HG03520 (cell line): ENCODE measurements around the gene C1orf21.

Experiments
- ATAC-seq: cut with Tn5 transposase; IDR thresholded peaks from one replicate; pipeline ENCODE4 v1.9.1; 2021; ENCODE audit warnings: mild to moderate bottlenecking, moderate library complexity; ENCODE audit not compliant: unreplicated experiment

Gene C1orf21

DNA sequence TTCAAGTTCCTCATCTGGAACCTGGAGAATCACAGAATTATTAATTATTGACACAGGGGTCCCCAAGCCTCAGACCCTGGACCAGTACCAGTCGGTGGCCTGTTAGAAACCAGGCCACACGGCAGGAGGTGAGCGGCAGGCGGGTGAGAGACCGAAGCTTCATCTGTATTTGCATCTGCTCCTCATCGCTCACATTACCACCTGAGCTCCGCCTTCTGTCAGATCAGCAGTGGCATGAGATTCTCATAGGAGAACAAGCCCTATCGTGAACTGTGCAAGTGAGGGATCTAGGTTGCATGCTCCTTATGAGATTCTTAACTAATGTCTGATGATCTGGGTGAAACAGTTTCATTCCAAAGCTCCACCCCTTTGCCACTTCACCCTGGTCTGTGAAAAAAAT is 125.9 kb downstream of the C1orf21 start:
- no peak for ATAC-seq

DNA sequence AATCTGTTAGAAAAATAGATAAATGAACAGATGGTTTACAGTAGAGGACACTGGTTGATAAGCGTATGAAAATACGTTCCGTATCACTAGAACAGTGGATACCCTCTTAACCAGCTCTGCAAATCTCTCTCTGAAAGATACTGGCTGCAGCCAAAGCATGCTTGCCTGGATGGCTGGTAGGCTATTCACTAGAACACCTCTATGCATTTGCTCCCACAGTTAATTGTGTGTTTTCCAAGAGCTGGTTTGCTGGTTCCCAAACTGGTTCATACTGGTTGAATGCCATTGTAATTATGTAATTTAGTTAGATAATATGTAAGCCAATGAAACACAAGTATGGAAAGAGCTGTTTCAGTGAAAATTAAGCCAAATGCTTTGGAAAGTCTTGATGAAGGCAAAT is 126.6 kb downstream of the C1orf21 start:
- ATAC-seq, result no peak

DNA sequence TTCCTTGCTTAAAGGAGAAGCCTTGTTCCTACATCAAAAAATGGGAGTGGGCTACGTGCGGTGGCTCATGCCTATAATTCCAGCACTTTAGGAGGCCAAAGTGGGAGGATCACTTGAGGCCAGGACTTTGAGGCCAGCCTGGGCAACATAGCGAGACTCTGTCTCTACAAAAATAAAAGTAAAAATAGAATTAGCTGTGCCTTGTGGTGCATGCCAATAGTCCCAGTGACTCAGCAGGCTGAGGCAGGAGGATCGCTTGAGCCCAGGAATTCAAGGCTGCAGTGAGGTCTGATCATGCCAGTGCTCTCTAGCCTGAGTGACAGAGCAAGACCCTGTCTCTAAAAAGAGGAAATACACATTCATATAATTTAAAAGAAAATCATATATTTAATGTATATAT is 127.1 kb downstream of the C1orf21 start:
- no peak for ATAC-seq

DNA sequence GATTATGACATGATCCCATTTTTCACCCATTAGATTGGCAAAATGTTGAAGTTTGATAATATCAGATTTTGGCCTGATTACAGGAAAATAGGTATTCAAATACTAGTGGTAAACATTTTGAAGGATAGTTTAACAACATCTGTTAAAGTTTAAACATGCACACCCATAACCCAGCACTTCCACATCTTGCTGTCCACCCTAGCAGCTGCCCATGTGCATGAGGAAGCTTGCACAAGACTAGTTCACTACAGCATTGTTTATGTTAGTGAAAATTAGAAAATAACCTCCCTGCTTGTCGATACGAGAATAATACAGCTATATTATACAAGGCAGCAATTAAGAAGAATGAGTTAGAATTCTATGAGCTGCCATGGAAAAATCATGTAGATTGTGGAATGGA is 127.6 kb downstream of the C1orf21 start:
- no peak for ATAC-seq

DNA sequence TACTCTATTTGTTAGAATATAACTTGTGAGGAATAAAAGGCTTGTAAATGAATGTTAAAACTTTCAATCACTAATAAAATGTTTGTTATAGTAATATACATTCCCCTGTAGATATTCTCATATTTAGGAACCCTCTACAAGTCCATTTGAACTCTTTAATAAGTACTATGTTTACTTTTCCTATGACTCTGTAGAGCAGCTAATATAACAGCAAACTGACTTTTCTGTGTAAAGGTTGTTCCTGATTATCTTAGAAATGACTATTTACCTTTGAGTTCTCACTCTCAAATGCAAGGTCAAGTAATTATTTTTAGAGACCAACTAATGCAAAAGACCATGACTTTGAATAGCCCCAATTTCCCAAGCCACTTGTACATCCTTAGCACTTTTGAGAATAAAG is 130.3 kb downstream of the C1orf21 start:
- no peak for ATAC-seq

DNA sequence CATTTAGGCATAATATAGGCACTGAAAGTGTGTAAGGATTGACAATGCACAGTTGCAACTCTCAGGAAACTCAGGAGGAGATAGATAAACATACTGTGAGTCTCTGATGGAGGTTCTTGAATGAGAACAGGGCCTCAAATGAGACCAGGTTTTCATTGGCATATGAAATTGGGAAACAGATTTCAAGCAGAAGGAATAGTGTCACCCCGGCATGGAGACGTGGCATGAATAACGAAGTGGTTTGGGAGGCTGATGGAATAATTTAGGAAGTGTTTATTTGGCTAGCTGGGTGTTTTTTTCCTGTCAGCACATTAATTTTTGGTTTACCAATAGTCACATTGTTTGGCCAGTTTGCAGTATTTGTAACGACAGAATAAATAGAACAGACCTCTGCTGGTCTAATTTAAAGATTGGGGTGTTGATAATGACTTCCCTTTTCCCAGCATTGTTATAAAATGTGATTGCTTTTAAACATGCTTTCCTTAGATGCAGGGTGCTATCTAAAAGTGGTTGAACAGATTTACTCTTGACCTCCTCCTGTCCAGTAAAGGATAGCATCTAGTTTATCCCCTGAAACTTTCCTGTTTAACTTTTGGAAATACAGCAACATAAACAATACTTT is 132.0 kb downstream of the C1orf21 start:
- ATAC-seq, result no peak

DNA sequence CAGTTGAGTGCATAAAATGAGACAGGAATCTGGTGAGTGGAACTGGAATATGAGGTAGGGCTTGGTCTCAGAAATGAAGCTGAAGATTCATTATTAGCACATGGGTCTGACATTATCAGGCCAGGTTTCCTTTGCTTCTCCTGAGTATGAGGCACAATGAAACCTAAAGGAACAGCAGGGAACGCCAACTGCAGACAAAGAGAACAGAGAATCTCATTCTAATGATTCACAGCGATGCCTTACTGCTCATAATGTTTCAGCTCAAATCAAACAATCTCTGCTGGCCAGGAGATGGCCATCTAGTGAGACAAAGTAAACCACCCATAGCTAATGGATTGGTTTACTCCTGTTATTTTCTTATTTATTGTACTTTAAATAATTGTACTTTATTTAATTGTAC is 133.5 kb downstream of the C1orf21 start:
- ATAC-seq, result no peak

DNA sequence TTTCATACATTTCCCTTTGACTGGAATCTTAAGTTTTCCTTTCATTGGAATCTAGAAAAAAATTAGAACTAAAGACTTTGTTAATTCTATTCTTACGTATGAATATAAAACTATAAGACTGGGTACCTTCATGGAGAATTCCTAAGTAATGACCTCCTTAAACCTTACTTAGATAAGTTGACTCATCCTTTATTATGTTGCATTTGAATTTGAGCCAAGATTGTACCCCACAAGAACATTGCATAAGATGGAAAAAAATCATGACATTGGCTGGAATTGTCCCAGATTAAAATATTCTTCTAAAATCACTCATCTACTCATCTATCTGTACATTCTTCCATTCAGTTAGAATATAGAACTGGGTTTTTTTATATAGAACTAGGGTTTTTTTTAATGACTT is 137.4 kb downstream of the C1orf21 start:
- ATAC-seq, result no peak

DNA sequence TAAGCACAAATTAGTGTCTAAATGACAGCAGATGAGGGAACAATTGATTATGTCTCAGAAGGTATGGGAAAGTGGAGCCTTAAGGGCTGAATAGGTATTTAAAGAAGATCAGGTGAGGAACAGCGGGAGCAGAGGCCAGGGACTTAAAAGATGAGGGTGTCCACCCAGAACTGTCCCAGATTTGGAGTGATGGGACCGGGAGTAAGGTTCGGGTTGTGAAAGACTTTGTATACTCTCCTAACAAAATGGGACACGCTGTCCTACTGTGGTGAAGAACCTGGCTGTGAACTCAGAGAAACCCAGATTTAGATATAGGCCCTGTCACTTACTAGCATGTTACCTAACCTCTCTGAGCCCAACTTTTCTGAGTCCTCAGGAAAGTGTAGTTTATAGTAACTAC is 140.6 kb downstream of the C1orf21 start:
- ATAC-seq, result no peak

DNA sequence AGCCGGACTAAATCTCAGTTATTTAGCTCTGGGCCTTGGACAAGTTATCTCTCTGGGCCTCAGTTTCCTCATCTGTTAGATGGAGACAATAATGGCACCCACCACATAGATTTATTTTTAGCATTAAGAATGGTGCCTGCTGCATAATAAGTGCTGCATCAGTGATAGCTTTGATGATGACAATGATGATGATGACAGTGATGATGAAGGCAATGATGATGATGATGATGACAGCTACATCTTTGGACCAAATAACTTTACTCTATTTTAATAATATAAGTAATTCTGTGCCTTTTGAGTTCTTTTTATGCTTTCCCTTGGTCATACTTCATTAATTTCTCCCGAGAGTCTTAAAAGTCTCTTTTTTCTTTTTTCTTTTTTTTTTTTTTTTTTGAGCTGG is 143.4 kb downstream of the C1orf21 start:
- ATAC-seq, result no peak

DNA sequence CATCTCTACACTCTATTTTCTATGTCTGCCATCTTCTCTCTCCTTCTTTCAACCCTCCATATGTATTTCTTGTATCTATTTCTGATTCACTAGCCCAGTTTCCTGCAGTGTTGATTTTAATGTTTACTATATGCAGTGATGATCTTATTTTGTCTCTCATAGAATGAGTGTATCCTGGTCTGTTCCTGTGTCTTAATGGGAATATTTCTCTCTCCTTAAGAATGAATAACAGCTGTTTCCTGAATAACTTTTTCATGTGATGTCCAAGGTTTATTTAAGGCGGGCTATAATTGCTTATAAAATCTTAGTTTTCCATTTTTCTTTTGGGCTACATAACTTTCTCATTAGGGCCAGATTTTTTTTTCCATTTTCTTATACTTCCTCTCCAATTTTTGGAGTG is 144.5 kb downstream of the C1orf21 start:
- no peak for ATAC-seq

DNA sequence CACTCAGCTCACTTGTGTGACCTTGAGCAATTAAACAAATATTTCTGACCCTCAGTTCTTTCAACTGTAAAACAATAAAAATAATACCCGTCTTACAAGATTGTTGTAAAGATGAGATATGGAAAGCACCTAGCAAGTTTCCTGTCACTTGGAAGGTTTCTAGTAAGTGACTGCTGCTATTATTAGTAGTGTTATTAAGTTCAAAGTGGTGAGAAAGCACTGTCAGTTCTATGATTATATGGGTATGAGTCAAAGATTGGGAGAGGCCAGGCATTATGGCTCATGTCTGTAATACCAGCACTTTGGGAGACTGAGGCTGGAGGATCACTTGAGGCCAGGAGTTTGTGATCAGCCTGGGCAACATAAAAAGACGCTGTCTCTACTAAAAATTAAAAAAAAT is 145.4 kb downstream of the C1orf21 start:
- ATAC-seq, result no peak

DNA sequence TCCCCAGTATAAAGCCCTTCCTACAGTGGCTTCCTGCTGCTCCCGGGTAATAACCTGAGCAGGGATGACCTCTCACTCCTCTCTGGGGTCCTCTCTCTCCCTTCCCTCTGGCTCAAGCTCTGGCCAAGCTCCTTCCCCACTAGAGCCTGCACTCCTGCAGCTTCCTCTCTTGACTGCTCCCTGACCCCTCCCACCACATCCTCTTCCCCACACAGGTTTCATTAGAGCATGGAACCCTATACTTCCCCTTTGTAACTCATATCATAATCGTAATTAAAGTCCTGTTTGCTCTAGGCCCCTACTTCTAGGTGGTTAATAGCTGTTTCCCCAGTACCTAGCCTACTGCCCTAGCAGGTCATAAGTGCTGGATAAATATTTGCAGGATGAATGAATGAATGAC is 146.2 kb downstream of the C1orf21 start:
- ATAC-seq, result no peak

DNA sequence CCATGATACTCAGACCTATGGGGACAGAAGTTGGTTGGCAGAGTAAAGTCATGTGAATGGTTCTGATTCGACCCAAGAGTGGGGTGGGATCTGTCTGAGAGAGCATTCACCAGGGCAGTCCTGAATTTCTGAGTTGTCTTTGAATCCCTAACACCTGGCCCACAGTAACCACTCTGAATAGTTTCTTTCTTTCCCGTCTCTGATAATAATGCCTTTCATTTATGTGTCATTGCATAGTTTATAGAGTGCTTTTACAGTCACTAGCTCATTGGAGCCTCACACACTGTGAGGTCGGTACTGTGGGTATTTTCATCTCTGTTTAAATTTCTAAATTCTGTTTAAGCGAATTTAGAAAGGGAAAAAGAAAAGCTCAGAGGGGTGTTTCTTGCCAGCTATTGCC is 147.1 kb downstream of the C1orf21 start:
- no peak for ATAC-seq

DNA sequence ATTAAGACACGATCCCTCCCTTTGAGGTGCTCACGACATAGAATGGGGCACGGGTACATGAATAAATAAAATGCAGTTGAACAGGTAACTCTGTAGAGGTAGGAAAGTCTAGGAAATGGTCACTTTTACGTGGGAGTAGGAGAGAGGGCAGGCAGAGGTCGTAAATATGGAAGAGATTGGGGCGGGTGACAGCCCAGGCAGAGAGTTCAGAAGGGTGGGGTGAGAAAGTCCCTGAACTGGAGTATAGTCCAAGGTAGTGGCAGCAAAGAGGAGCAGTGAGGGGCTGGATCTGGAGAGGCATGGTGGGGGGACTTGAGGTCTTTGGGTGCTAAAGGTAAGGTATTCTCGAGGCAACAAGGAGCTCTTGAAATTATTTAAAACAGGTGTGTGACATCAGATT is 147.9 kb downstream of the C1orf21 start:
- ATAC-seq, result no peak

DNA sequence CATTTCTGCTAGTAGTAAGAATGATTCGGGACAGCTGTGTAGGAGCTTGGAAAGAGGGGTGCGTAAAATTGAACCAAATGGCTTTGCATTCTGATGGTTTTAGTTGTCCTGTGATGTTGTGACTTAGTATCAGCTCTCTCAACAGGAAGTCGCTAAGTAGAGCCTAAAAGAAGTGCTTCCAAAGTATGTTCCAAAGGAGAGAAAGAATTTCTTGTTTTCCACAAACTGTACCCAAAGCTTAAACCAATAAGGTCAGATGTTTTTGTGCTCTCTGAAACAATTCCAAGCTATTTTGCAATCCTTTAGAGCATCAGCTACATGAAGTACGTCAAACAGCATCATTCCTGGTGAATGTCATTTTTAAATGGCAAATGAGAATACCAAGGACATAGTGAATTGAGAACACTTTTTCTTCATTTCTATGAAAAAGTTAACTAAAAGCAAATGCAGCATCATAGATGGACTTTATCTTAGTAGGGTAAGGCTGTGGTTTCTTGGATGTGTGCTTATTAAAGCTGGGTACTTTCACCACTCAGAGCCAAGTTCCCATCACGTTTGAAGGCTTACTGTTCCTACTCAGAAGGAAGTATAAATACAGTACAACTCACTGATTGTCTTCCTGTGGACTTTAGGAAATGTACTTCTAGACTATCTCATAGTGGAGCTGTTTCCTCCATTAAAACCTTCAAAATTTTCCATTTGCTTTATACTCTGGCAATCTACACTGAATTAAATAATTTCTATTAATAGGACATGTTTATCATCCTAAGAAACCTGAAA is 148.6 kb downstream of the C1orf21 start:
- ATAC-seq, result no peak

DNA sequence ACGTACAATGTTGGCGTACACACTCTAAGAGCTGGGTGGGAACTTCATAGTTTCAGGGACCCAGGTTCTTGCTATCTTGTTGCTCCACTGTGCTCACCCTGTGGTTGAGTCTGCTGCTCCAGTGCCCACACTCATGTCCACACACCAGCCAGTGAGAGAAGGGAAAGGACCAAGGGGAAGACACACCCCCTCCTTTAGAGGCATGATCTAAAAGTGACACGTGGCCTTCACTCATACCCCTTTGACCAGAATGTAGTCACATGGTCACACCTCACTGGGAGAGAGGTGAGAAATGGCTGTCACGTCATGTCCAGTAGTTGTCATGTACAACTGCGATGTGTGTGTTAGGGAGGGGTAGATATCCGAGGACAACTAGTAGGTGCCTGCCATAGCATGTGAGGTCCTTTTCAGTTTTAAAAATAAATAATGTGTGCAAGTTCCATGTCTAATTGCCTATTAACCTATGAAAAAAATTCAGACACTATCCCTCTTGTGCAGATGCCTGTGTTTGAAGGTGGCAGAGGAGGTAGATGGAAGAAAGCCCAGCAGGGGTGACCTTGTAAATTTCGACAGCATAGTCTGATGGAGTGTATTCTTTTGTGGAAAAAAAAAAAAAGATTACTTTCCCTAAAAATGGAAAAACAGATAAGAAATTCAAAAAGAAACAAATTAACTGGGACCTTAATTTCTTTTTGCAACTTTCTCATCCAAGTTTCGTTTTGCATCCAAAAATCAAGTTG is 149.6 kb downstream of the C1orf21 start:
- no peak for ATAC-seq

DNA sequence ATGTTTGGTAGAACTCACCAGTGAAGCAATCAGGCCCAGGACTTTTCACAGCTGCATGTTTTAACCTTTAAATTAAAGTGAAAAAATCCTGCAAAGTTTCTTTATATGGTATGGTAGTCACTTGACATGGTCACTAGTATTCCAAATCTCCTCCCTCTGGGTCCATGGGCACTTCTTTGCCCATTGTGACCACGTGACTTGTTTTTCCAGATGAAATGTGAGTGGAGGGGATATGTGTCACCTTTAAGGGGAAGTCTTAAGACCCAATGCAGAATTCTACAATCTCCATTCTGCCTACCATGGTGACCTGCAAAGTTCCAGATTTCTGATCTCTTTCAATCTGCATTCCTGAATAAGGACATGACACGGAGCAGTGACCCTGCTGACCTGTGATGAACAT is 152.8 kb downstream of the C1orf21 start:
- no peak for ATAC-seq

DNA sequence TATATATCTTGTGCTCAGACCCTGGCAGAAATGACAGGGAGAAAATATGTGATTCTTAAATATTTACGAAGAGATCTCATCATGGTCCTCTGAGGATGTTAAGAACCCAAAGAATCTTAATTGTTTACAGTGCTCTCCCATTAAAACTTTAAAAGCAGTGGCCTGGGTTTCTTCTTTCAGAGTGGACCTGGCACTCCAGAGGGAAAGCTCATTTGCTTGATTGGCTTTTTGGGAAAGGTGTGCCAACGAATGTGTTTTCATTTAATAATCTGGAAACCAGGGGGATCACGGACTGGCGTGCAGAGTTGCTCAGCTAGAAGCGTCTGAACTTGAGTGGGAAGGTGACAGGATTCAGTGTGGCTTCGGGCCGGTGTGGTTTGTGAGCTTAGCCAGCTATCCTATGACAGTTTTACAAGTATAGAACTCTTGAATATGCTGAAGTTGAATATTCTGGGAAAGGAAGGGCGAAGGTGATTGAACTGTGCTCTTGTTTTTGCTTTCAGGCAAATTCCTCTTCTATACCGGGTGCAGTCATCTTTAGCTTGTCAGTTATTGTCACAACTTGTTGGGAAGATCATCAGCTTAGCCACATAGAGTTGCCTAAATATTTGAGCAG is 154.8 kb downstream of the C1orf21 start:
- no peak for ATAC-seq

DNA sequence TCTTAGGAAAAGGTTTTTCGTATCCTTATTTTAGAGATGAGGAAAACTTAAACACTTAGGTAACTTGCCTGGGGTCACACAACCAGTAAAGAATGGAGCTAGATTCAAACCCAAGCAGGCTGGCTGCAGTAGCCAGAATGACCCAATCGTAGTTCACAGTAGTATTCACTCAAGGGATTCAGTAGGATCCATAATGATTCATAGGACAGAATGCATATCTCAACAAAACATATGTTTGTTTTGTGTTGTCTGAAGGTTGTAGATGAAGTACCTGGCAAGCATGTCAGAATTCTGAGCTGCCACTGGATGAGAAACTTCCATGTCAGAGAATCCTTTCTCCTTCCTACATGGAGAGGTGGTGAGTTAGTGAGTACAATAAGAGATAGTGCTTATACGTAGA is 155.5 kb downstream of the C1orf21 start:
- no peak for ATAC-seq

DNA sequence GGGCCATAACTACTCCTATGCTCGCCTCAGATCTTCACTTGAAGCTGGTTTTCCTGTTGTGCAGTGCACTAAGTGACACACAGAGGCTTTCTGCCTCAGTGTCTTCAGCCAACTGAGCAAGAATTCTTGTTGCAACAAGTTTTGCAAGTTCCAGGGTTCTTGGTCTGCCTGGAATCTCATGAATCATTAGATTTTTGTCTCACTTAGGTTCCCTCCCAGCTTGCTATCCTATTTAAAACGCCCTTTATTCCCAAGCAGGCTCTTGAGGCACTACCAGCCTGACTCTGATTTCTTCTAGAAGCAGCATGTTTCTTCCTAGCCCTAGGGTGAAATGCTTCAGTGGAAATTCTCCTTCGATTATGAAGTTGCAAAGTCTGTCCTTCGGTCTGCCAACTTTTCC is 158.8 kb downstream of the C1orf21 start:
- no peak for ATAC-seq

DNA sequence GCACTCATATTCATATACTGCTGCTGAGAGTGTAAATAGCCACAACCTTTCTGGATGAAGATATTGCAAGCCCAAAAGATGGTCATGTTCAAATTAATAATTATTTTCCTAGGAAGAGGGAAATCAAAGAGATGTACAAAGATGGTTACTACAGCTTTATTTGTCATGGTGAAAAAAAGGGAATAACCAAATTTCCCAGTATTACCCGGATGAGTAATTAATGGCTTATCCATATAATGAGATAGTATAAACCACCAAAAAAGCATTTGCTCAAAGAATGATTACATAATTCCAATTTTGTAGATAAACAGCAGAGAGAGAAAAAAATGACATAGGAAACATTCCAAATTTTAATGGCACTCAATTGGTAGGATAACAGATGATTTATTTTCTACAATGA is 165.6 kb downstream of the C1orf21 start:
- ATAC-seq, result no peak
